Large intestine (tissue), 3 donors: ENCODE data around the gene CFAP65. TPM values are rescaled to one million over a fixed set of nuclear protein-coding genes. Genes with fewer than 3 reads are reported as not detected.

Experiments
- DNase-seq, 2 donors: peaks; one replicate each; pipeline versions ENCODE4 v3.0.0 to v3.0.0-alpha.2; 2013
- H3K27ac ChIP-seq: one replicate; pipeline ENCODE4 v1.5.1; 2013; ENCODE audit warnings: low read length
- H3K27me3 ChIP-seq: 2 replicates; pipeline ENCODE4 v1.6.1; 2013; ENCODE audit warnings: low read length; ENCODE audit not compliant: control insufficient read depth, insufficient read depth
- H3K36me3 ChIP-seq: 2 replicates; pipeline ENCODE4 v1.6.1; 2013; ENCODE audit warnings: low read length; ENCODE audit not compliant: control insufficient read depth, insufficient read depth
- H3K4me1 ChIP-seq: one replicate; pipeline ENCODE4 v1.6.1; 2013; ENCODE audit warnings: low read length; ENCODE audit not compliant: control insufficient read depth, insufficient read depth
- H3K4me3 ChIP-seq: one replicate; pipeline ENCODE4 v1.5.1; 2013; ENCODE audit warnings: low read length
- H3K9me3 ChIP-seq: one replicate; pipeline ENCODE4 v1.6.1; 2013; ENCODE audit warnings: mild to moderate bottlenecking, low read depth, low read length, moderate library complexity; ENCODE audit not compliant: control insufficient read depth
- WGBS: methylation state at CpG from one replicate; pipeline ENCODE4 v1.1.5; 2013; ENCODE audit warnings: low lambda C conversion rate; ENCODE audit not compliant: insufficient coverage; 5-methylcytosine and 5-hydroxymethylcytosine counted together
- polyA plus RNA-seq: library from polyadenylated mRNA; unstranded; fragments of 120-200 nt; gene quantifications from one replicate; pipeline ENCODE4 v1.2.1, GENCODE V29; 2013

Gene CFAP65
- polyA plus RNA-seq, 1 donor, result 3.4 TPM

DNA sequence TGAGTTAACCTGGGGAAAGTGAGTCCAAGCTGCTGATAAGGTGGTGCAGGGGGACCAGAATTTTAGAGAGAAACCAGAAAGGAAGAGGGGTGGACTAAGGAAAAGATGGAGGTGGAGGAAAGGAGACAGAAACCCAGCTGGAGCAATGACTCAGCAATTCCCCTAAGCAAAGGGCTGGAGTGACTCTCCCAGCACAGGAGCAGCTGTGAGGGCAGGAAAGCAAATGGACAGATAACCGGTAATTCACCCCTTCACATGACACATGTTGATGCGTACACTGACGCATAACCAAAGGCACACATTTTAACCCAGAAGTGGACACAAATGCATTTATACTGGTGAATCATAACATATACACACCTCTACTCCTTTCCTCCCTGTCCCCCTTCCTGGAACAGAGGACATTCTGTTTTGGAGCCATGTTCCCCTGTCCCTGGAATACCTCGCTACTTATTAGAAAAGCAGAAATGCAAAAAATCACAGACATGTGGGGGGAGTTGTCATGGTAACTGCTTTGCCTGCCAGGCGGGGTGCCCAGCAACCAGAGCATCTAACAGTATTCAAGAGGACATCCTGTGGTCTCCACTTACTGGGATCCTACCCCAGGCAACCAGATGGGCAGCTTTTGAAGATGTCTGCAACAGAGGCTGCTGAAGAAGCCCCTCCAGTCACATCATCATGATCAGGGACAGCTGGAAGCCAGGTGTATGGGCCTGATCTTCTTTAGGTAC is 77.1 kb downstream of the CFAP65 start:
- peaks cover 7% of the 10 kb centered on the region for H3K9me3 ChIP-seq
- no CpG with 5 or more reads among the region's 5 CpGs for WGBS
- no peak overlapping the region for H3K27ac ChIP-seq
- peaks cover 67% of the 10 kb centered on the region for H3K27me3 ChIP-seq
- no peaks in the 10 kb centered on the region for H3K4me1 ChIP-seq
- H3K36me3 ChIP-seq, result no peaks in the 10 kb centered on the region
- DNase-seq, result no peak
- H3K4me3 ChIP-seq, result no peak overlapping the region

GRCh38 chr2:218963601-218964000 is 77.7 kb downstream of the CFAP65 start:
- Histone ChIP-seq H3K4me1 (no peaks in the 10 kb centered on the region), H3K36me3 (no peaks in the 10 kb centered on the region), H3K27me3 (peaks cover 73% of the 10 kb centered on the region), H3K27ac (no peak overlapping the region), H3K9me3 (peaks cover 7% of the 10 kb centered on the region), H3K4me3 (no peak overlapping the region)
- DNase-seq, result no peak
- WGBS, result 13% methylated on average over 1 of the region's 5 CpGs

- peaks cover 76% of the 10 kb centered on the region for H3K27me3 ChIP-seq
- DNase-seq, result peak; percentile 31 to 54
Observed at GRCh38 chr2:218962859-218963492, 78.3 kb downstream of the CFAP65 start.

DNA sequence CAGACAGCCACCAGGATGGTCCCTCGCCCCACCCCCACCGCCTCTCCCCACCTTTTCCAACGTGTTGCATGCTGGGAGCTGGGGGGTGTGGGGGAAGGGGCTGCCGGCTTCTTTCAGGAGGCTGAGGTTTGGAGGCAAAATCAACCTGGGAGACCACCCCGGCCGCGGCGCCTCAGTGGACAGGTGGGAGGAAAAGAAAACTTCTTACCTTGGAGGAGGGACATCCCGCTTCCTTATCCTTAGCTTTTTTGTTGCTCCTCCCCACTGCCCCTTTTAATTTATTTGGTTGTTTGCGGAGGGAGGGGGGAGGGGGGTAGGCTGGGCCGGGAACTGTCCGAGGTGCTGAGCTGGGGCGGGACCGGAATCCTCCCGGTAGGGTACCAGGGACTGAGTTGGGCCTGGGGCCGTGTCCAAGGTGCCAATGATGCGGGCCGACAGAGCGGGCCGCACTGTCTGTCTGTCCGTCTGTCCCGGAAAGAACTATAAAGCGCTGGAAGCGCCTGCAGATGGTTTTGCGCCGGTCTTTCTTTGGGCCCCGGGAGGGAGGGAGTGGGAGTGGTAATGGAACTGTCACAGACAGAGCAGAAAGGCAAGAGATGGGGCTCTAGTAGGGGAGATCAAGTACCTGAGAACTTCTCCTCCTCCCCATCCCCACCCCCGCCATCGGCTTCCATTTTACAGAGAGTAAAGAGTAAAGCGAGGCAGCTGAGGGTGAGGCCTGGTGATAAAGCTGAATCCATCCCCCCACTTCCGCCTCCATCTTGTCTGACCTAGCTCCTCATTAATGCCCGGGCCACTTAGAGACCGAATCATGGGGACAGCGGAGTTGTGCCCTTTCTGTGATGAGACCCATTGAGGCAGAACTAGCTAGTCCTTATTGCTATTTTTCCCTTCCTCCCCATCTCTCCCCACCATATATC is 79.4 kb downstream of the CFAP65 start:
- H3K36me3 ChIP-seq, result no peaks in the 10 kb centered on the region
- peak overlapping the region; percentile 48 for H3K27ac ChIP-seq
- peaks cover 7% of the 10 kb centered on the region for H3K9me3 ChIP-seq
- peaks cover 83% of the 10 kb centered on the region for H3K27me3 ChIP-seq
- no peaks in the 10 kb centered on the region for H3K4me1 ChIP-seq
- DNase-seq, result no peak
- WGBS, result no CpG with 5 or more reads among the region's 34 CpGs
- no peak overlapping the region for H3K4me3 ChIP-seq

More at GRCh38 chr2:218962859-218963492, 78.3 kb downstream of the CFAP65 start:
- Histone ChIP-seq H3K36me3 (no peaks in the 10 kb centered on the region), H3K9me3 (peaks cover 7% of the 10 kb centered on the region), H3K4me3 (peak overlapping the region; percentile 0), H3K27ac (peak overlapping the region; percentile 48), H3K4me1 (no peaks in the 10 kb centered on the region)
- no CpG with 5 or more reads among the region's 42 CpGs for WGBS

DNA sequence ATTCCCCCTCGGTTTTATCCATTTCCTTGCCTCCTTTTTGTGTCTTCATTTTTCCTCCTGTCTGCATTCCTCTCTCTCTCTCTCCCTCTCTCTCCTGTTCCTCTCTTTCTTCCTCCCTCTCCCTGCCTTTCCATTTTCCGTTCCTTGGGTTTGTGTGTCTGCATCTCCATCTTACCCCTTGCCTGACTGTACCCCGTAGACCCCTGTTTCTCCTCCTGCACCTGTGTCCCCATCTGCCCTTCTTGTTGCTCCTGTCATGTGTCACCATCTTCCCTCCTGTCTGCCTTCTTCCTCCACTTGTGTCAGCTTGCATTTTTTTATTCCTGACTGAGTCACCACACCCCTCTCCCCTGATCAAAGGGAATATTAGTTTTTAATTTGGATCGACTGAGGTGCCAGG is 80.1 kb downstream of the CFAP65 start:
- DNase-seq, result no peak
- peaks cover 83% of the 10 kb centered on the region for H3K27me3 ChIP-seq
- H3K9me3 ChIP-seq, result peaks cover 7% of the 10 kb centered on the region
- H3K27ac ChIP-seq, result no peak overlapping the region
- H3K4me3 ChIP-seq, result no peak overlapping the region
- 16% methylated on average over 3 of the region's 4 CpGs for WGBS
- no peaks in the 10 kb centered on the region for H3K4me1 ChIP-seq
- H3K36me3 ChIP-seq, result no peaks in the 10 kb centered on the region

GRCh38 chr2:218960309-218961165 is 80.8 kb downstream of the CFAP65 start:
- H3K9me3 ChIP-seq, result peaks cover 7% of the 10 kb centered on the region
- no peak for DNase-seq
- H3K4me3 ChIP-seq, result peak overlapping the region; percentile 21
- no peaks in the 10 kb centered on the region for H3K4me1 ChIP-seq
- H3K36me3 ChIP-seq, result no peaks in the 10 kb centered on the region
- no CpG with 5 or more reads among the region's 87 CpGs for WGBS
- H3K27me3 ChIP-seq, result peaks cover 90% of the 10 kb centered on the region
- peak overlapping the region; percentile 29 for H3K27ac ChIP-seq

GRCh38 chr2:218959761-218960308 is 81.5 kb downstream of the CFAP65 start:
- DNase-seq, result no peak
- Histone ChIP-seq H3K4me1 (no peaks in the 10 kb centered on the region), H3K36me3 (no peaks in the 10 kb centered on the region), H3K4me3 (no peak overlapping the region), H3K27me3 (peaks cover 94% of the 10 kb centered on the region), H3K27ac (no peak overlapping the region), H3K9me3 (peaks cover 7% of the 10 kb centered on the region)
- no CpG with 5 or more reads among the region's 67 CpGs for WGBS

GRCh38 chr2:218959141-218959731 is 82.1 kb downstream of the CFAP65 start, which contains the start of gene CDK5R2:
CDK5R2 (plus strand) TSS chr2:218959666; CDS start chr2:218959821, 155 bp downstream.
- peak within 1 kb of the TSS; percentile 26 for H3K4me3 ChIP-seq
- peak within 1 kb of the TSS; percentile 29 for H3K27ac ChIP-seq
- H3K4me1 ChIP-seq, result no peaks in the 10 kb centered on the region
- H3K36me3 ChIP-seq, result no peaks in the 10 kb centered on the region
- H3K27me3 ChIP-seq, result peaks cover 94% of the 10 kb centered on the region
- H3K9me3 ChIP-seq, result peaks cover 7% of the 10 kb centered on the region
- peak; percentile 61 to 81 for DNase-seq
- no CpG with 5 or more reads among the region's 37 CpGs for WGBS

DNA sequence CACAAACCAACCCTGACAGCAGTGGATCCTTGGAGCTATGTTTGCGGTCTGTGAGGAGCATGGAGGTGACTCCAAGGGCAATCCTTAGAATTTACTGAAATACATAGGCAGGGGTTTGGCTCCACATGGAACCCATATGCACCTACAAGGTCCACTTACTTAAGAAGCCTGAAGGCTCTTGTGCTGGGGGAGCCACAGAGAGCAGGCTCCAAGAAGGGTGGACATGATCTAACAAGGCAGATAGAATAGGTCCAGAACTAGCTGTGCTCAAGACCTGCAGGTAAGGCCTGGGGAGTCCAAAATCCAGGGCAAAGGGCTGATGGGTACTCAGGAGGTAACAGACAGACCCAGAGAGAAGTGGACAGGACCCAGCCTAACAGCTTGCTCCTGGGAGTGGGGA is 83.0 kb downstream of the CFAP65 start:
- WGBS, result no CpG with 5 or more reads among the region's 1 CpG
- H3K27me3 ChIP-seq, result peaks cover 88% of the 10 kb centered on the region

More for the DNA sequence above, 83.0 kb downstream of the CFAP65 start:
- Histone ChIP-seq H3K9me3 (peaks cover 7% of the 10 kb centered on the region), H3K4me3 (no peak overlapping the region), H3K27ac (no peak overlapping the region), H3K36me3 (no peaks in the 10 kb centered on the region), H3K4me1 (no peaks in the 10 kb centered on the region)
- no peak for DNase-seq
